Midbrain (tissue), 1 donor: ENCODE data around the gene MED25.

Source experiments
- DNase-seq: peaks from one replicate; lab custom pipeline; 2025; lab: John Stamatoyannopoulos, UW

Gene MED25

DNA sequence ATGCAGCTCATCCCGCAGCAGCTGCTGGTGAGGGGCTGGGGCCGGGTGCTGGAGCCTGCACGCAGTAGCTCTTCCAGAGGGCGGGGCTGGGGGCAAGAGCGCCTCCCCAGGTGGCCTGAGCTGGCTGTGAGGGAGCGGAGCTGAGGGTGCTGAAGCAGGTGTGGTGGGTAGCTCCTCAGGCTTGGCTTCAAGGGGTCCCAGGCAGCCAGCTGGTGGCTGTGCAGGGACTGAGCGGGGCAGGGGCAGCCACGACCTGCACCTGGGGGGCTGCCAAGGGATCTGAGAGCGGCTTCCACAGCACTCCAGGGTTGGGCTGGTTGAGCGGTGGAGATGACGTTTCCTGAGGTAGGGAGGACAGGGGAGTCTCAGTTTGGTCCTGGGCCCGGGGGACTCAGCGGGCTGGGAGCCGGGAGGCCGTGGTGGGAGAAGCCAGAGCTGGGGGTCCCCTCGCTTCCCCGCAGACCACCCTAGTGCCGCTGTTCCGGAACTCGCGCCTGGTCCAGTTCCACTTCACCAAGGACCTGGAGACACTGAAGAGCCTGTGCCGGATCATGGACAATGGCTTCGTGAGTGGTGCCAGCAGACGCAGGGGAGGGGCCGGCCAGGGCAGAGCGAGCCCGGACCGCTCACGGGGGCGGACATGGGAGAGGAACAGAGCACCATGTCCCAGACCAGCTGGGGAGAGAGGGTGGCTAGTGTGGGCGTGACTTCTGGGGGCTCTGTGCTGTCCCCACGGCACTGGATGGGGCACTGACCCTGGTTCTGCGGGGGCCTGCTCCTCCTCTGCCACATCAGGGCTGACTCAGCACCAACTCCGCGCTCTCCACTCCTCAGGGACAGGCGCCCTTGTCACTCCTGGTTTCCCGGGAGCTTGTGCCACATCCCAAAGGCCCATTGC lies 40.2 kb downstream of the MED25 start:
- peak; percentile 38 for DNase-seq

DNA sequence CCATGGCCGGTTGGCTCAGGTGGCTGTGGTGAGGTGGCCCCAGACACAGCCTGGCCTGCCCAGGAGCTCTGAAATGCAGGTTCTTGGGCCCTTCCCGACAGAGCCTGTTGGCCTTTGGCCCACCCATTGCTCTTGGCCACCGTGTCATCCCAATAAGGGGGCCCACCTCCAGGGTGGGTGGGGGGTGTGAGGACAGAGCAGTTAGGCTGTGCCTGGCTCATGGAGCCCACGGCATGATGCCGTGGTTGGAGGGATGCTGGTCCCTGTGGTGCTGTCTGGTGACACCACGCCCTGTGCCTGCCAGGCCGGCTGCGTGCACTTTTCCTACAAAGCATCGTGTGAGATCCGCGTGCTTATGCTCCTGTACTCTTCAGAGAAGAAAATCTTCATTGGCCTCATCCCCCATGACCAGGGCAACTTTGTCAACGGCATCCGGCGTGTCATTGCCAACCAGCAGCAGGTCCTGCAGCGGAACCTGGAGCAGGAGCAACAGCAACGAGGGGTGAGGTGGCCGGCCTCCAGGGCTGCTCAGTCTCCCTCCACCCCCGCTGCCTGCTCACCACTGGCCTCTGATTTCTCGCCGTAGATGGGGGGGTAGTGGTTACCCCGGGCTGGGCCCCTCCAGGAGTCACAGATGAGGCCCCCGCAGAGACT lies 41.7 kb downstream of the MED25 start:
- no peak for DNase-seq

DNA sequence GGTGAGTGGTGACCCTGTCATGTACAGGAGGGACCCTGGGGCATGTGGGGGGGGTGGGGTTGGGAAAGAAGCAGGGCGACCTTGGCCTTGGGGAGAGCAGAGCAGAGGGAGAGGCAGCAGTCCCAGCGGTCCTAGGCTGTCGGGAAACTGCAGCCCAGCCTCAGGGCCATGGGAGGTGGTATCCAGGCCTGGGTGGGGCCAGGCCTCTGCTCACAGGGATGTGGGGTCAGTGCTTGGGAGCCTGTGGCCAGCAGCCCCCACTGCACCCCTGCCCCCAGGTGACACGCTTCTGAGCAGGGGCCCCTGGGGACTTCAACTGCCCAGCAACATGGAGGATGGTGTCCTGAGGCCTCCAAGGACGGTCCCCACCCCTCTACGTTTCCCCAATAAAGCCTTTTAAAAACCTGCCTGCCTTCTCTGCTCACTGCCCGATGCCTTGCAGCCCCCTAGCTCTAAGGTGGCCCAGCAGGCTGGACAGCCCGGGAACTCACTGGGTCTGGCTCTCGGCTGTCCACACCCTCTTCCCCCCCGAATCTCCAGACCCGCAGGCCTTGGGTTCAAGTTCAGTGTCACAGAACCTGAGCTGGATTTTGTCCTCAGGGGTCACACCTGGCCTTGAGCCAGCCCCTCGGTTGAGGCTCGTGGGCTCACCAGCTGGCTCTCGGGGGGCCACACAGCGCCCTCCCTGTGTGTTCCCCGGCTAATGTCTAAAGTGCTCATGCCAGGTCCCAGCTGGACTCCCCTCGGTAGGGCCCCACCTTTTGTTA lies 42.4 kb downstream of the MED25 start:
- no peak for DNase-seq

DNA sequence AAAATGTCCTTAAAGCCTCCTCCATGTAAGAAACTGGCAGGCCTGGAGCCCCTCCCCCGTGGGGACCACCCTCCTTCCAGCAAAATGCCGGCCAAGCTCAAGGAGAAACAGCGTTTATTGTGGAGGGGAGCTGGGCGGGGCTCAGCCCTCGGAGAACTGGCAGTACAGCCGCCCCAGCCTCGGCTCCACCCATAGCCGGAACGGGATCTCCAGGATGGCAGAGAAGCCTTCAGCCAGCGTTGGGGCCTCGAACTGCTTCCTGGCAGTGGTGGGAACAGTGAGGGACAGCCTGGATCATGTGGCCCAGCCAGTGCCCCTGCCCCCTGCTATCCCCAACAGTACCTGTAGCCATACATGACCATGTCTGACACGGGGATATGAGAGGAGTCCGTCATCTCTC lies 43.0 kb downstream of the MED25 start:
- peak; percentile 6 for DNase-seq

DNA sequence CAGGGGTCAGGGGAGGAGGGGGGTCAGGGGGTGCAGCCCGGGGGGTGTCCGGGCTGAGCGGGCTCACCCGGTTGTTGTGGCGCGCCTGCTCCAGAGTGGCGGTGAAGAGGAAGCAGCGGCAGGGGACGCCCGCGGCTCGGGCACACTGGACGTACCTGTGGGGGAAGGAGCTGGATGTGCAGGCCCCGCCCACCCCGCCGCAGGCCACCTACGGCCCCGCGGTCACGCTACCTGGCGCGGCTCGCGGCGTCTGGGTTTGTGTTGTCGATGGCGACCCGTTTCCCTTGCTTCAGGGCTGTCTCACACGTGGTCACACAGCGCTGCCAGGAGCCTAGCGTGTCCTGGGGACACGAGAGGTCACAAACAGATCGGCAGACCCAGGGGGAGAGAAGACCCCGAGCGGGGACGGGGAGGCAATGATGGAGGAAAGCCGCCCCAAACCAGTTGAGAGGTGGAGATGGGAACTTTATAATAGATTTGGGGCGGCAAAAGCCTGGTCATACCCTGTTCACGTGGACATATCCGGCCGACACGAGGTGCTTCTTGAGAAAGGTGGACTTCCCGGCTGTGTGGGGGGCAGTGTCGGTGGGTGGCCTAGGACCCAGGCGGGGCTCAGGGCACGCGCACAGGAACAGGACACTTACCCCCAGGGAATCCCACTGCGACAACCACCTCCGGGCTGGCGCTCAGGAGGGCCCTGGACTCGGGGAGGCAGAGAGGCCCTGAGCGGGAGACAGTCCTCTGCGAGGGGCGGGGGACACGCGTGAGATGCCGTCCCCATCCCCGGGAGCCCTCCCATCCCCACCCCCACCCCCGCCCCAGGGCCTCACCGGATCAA lies 43.7 kb downstream of the MED25 start:
- DNase-seq: no peak

DNA sequence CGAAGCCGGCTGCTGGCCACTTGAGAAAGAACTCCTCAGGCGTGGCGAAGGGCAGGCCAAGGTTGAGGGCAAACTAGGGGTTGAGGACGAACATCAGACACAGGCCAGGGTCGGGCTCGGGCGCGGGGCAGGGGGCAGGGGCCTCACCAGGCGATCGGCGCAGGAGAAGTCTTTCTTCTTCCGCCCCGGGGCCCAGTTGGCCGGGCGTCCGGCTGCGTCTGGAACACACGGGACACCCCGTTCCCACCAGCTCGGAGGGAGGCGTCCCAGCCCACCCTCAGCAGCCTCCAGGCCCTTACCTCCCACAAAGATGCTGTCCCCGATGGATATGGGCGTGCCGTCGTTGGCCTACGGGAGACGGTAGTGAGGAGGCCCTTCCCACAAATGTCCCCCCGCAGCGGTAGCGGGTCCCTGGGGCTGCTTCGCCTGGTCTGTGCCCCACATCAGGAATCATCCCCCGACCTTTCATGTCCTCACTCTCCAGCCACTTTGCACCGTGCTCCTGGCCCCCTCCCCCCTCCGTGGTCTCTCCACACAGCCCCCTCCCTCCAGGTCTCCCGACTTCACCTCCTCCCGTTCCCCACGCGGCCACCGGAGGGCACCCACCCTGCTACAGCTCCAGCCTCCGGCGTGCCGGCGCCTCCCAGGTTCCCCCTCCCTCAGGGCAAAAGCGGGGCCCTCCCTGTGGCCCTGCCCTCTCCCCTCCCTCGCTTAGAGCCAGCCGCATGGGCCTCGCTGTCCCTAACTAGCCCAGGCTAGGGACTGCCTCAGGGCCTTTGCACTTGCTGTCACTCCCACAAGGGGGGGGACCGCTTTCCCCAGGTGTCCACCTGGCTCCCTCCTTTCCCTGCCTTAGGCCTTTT lies 44.5 kb downstream of the MED25 start:
- no peak for DNase-seq

DNA sequence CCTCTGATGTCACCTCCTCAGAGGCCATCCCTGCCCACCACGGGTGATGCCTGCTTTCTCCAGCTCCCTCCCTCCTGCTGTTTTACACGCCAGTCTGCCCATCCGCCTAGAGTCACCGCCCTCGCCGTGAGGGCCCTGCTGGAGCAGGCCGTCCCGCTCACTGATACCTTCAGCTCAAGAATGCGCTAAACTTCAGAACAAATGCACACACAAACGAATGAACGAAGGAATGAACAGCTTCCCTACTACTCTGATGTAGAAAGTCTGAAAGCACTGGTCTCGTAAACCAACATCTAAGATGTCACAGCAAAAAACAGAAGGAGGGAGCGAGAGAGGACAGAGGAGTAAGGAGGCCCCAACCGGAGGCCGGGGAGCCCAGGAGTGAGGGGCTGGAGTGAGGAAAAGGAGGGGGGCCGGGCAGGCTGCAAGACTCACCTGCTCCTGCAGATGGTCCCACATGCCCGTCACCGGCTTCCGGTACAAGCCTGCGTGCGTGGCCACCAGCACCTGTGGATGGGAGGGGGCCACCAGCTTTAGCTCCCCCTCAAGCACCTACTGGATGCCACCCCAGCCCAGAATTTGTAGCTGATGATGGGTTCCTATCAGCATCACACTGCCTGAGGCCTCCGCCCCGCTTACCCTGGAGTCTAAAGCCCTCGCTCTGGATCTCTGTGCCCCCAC lies 45.3 kb downstream of the MED25 start:
- no peak for DNase-seq

DNA sequence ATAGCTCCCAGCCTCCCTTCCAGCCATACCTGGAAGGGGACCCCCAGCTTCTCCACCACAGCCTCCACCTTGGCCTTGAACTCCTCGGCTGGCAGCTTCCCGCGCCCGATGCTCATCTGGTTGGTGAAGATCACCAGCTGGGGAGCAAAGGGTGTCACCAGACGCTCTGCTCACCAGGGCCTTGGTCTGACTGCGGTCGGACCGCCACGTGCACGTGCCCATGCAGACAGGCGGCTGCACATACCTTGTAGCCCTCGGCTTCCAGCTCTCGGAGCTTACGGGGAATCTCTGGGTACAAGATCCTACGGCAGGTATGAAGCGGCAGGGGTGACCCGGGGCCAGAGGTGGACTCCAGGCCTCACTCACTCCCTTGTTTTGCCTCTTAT lies 45.8 kb downstream of the MED25 start:
- DNase-seq: no peak

DNA sequence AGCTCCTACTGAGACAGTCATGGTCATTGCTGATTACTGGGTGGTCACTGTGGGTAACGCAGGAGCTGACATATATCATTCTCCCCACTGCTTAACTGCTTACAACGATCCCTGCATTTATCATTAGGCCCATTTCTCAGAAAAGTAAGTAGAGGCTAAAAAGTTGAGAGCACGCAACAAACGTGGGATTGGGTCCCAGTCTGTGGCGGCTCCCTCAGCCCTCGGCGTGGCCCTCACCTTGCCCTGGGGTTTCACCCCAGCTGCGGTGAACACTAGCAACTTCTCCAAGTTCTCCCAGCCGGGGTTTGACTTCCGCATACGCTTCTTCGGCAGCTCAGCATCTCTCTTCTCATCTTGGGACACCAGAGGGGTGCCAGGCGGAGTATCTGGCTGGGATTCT lies 46.8 kb downstream of the MED25 start:
- DNase-seq: no peak

DNA sequence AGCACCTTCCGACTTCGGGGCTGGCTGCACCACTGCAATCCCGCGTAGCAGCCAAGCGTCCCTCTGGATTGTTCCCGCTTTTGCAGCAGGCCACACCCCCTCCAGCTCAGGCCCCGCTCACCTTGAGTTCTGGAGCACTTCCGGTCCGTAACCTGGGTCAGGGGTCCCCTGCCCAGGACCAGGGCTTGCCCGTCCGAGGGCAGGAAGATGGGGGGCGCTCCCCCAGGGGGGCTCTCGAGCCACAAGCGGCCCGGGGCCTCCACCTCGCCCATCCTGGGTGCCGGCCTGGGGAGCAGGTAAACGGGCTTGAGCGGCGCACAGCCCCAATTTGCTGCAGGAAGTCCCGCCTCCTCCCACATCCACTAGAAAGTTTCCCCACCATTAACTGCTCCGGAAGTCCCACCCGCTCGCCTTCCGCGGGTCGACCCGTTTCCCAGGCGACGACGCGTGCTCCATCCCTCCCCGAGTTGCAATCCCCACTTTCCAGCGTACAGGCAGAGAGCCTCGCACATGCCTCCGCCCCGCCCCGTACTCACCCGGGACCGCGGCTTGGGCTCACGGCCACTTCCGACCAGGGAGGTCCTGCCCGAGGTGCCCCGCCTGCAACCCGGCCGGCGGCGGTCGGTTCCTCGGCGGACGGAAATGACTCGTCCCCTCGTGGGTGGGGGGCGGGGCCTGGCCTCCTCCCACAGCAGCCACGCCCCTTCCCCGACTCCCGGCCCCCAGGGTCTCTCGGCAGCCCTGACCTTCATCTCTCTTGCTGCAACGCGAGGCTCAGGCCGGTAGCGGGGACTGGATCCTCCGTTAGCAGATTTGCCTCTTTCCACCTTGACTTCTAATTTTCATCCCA lies 49.1 kb downstream of the MED25 start, which contains the start of gene PNKP:
TSS of gene PNKP (minus strand) at position 644 of the 850 bp plus-strand sequence. CDS start at position 272, 372 bp downstream.
- peak; percentile 95 for DNase-seq

DNA sequence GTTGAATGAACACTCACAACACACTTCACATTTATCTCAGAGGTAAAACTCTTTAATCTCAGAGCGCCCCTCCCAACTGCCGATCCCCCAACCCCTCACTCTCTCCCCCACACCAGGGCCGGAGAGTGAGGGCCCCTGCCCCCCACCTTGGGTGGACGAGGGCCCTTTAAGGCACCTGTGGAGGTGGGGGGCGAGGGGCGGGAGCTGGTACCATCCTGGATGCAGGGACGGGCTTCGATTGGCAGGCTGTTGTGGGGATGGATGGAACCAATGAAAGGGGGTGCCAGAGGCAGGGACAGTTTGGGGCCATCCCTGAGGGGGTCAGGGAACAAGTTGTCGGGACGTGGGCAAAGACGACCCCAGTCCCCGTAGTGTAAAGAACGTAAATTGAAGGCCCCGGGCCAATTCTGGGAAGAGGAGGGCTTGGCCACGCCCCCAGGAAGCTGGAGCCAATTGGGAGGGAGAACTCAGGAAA lies 51.0 kb downstream of the MED25 start:
- no peak for DNase-seq

DNA sequence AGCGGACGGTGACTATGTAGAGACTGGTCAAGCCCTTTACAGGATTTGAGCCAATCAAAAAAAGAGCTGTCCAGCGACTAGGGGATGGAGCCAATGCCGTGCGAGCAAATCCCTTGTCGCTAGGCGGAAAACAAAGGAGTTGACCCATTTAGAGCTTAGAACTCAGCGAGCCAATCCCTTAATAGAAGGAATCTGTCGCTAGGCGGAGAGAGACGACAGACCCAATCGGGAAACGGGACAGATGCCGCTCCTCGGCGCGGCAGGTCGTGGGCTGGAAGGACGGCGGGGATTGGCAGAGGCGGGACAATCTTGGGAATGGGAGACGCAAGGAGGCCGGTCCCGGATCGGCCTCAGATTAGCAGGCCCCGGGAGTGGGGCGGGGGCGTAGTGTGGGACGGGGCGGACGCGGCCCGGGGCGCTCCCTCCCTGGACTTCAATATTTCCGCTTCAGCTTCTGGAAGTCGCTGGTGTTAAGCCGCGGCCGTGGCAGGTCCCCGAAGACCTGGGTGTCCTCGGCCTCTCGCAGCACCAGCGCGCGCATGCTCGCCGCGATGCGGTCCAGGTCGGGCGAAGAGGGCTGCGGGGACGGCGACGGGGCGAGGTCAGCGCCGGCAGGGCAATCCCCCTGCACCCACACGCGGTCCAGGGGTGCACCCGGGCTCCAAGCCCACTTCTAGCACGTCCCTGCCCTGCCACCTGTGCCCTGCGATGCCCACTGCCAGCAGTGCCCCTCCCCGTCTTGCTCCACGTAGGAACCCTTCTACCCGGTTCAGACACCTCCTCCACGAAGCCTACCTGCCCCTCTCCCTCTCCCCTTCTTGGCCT lies 51.6 kb downstream of the MED25 start:
- DNase-seq: peak; percentile 100

DNA sequence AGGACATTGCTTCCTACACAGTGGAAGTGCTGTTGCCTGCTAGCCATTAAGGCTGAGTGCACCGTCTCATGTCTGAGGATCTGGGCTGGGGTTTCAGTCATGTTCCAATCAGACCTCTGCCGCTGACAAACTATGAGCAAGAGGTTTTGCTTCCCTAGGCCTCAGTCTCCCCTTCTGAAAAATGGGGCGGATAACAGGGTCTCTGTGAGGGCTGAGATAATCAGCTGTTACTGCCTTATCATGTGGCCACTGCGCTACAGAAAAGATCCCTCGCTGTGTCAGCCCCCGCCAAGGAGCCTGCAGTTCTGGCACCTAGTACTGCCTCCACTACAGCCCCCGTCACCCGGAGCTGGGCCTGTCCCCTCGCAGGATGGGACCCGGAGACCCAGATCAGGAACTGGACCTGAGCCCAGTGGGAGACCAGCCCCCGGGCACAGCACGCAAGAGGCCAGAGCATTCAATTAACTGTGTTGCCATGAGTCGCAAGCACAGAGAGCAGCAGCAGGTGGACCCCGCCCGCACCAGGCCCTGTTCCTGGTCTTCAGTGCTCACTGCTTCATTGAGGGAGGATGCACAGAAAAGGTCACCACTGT lies 52.3 kb downstream of the MED25 start:
- no peak for DNase-seq

DNA sequence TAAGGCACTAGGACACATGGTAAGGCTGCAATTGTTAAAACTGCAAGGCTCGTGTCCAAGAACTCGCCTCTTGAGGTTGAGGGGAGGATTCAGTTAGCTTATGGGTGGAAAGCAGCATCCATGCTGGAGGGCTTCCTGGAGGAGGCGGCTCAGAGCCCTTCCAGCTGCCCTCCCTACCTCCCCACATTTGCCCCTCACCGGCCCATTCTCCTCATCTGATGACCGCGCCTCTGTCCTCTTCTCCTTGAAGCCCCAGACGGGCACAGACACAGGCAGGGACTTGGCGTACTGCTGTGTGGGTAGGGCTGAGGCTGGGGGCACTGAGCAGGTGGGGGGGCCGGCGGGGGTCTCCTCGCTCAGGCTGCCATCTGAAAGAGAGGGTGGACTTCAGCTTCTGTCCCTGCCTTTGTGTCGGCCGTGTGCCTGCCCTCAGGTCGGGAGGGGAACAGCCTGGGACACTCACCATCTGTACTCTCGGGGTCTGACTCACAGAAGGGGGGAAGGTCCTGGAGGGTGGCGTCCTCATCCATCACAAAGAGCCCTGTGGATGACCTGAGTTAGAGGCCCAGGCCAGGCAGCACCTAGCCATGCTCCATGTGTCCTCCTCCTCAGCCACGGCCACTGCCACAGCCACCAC lies 53.4 kb downstream of the MED25 start:
- no peak for DNase-seq

DNA sequence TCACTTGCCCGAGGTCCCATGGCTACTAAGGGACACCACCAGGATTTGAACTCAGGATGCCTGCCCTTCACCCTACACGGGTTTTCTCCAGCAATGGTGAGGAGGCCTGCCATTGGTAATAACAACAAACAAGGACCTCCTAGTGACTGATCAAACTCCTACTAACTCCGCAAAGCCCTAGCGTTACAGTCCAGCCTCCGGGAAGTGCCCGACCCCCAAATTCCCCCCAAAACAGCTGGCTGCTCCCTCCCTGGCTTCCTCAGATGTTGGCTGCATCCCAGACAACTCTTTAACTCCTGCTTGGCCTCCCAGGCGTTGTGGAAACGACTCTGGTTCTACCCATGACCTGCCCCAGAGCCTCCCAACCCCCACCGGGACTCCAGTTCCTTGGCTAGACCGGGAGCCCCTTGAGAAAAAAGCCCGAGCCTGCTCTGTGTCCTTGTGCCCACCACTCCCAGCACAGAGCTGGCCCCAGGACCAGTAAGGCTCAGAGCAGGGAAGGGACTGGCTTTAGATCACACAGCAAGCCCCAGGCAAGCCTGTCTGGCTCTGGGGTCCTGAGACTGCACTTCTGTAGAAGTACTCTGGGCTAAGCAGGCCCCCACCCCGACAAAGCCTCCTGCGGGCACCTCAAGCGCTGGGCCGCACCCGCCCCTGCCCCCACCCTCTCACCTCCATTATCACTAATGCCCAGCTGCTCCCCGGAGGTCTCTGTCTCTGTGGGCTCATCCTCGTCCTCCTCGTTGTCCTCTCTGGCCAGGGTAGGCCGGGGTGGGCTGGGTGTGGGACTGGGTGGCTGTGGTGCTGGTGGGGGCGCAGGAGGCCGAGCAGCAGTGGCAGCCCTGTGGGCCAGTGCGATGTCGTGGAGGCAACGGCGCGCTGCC lies 54.4 kb downstream of the MED25 start:
- no peak for DNase-seq

DNA sequence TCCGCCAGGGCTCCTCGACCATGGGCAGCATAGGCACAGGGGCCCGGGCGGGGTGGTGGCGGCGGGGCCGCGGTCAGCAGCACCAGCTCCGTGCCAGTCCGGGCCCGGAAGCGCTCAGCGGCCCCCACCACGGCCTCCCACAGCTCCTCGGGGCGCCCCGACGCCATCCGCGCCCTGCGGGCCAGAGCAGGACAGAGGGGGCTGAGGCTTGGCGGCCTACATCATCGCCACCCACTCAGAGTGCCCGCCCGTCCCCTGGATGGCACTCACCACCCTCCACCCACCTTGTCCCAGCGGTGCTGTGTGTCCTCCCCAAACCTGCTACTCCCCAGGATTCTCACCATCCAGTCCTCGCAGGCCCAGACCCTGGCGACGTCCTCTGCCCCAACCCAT lies 55.0 kb downstream of the MED25 start:
- DNase-seq: no peak
